NCI-H774 (cell line): ENCODE results near the gene PPM1F.

Source experiments
- DNase-seq: peaks from one replicate; lab custom pipeline; 2025; lab: John Stamatoyannopoulos, UW

Gene PPM1F, protein sequence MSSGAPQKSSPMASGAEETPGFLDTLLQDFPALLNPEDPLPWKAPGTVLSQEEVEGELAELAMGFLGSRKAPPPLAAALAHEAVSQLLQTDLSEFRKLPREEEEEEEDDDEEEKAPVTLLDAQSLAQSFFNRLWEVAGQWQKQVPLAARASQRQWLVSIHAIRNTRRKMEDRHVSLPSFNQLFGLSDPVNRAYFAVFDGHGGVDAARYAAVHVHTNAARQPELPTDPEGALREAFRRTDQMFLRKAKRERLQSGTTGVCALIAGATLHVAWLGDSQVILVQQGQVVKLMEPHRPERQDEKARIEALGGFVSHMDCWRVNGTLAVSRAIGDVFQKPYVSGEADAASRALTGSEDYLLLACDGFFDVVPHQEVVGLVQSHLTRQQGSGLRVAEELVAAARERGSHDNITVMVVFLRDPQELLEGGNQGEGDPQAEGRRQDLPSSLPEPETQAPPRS

DNA sequence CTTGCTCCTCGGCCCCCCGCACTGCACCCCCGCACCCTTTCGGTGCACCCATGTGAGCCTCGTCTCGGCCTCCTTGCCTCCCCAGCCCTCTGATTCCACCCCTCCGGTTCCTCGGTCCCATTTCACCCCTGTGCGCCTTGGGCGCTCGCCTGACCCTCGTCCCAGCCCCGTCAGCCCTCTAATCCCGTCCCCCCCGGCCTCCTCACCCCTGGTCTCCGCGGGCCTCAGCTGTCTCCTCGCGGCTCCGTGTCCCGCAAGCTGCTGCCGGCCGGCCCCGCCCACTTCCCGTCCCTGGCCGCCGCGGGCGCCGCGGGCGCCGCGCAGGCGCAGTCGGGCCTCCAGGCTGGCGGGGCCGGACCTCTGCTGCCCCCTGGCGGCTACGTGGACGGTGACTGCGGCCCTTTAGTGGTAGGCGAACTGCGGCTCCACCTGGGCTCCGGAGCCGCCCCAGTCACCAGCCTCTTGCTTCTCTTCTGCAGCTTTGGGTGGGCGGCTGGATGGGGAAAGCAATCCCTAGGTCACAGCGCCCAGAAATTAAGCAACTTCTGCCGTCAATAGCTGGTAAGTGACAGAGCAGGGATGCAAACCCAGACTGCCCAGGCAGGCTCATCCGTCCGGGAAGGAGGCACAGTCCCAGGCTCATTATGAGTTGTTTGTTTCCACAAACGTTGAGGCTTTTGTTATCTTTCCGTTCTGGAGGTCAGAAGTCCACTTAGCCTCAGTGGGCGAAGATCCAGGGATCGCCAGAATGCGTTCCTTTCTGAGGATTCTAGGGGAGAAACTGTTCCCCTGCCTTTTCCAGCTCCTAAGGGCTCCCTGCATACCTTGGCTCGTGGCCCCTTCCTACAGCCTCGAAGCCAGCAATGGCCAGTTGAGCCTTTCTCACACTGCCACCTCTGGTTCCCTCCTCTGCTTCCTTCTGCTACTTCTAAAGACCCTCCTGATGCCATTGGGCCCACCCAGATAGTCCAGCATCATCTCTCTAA lies at the start of gene PPM1F:
Gene PPM1F, minus strand, starts transcription at position 263 of the 986 bp plus-strand sequence. CDS start 6,800 bp downstream, outside the sequence.
- DNase-seq, result peak; percentile 66

DNA sequence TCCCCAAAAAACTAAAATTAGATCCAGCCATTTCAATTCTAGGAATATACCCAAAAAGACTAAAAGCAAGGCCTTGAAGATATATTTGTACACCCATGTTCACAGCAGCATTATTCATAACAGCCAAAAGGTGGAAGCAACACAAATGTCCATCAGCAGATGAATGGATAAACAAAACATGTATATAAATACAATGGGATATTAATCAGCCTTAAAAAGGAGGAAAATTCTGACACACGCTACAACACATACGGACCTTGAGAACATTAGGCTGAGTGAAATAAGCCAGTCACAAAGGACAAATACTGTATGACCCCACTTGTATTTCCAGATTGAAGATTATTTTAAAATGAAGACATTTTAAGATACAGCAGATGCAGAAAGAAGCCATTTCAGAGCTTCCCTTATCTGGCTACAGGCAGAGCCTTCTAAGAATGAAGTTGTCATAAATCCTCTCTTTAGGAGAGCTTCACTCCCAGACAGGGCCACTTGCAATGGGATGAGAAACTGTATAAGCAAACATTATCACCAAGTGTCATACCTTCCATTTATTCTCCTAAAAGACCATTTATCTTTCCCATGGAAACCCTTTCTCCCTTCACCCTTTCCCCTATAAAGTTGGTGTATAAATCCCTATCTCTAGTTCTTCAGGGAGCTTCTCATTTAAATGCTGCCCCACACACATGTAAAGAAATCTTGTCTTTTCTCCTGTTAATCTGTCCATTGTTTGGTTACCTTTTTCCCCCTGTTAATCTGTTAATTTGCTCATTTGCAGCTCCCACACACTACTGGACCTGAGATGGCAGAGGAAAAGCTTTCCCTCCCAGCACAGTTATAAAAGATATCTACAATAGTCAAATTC lies 49.2 kb upstream of the PPM1F start:
- no peak for DNase-seq

DNA sequence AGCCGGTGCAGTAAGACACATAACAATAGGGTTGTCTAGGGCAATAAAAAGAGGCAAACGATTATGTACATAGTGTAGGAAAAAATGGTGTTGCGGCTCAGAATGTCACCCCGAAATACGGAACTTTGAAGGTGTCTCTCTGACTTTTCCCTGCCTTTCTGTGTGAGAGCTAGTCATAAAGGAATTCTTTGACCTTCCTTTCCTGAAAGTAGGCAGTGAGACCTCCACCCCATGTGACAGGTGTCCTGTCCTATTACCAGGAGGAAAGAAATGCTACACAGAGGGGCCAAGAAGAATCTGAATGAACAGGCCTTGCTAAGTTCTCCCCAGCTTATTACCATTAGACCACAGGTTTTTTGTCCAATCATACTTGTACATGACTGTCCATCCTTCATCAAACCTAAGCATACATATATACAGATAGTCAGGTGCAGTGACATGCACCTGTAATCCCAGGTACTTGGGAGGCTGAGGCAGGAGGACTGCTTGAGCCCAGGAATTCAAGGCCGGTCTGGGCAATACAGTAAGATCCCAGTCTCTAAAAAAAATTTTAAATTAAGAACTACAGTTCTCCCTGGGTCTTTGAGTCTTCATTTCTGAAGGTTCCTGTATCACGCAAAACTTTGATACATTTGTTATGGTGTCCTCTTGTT lies 46.1 kb upstream of the PPM1F start:
- no peak for DNase-seq

DNA sequence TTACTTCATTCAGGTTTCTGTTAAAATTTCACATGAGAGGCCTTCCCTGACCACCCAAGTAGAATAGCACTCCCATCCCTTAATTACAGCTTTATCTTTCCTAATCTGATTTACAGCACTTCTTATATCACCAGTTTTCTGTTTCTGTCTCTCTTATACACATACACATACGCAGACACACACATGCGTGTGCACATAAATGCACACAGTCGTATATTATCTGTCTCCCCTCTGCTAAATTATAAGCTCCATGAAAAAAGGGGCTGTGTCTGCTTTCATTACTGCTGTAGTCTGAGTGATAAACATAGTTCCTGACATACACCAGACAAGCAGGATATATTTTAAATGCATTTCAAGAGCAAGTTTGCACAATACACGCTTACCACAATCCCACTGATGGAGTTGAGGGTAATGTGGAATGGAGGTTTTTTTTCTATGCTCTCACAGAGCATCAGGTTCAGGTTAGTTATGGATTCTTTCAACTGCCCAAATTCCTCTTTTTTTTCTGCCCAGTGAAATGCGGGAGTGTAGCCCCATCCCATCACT lies 43.6 kb upstream of the PPM1F start:
- no peak for DNase-seq

DNA sequence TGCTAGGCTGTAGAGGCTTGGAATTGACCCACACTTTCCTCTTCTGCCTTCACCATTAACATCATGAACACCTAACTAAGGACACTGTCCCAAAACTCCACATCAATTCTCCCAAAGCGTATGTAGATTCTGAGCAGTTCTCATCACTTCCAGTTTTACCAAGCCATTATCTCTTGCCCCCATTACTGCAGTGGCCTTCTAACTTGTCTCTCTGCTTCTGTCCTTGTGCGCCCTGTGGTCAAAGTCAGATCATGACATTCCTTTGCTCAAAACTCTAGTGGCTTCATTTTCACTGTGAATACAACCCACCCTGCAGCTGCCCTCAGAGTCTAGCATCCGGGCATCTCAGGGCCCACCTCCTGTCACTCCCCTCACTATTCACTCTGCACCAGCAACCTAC lies 43.0 kb upstream of the PPM1F start:
- DNase-seq, result no peak

DNA sequence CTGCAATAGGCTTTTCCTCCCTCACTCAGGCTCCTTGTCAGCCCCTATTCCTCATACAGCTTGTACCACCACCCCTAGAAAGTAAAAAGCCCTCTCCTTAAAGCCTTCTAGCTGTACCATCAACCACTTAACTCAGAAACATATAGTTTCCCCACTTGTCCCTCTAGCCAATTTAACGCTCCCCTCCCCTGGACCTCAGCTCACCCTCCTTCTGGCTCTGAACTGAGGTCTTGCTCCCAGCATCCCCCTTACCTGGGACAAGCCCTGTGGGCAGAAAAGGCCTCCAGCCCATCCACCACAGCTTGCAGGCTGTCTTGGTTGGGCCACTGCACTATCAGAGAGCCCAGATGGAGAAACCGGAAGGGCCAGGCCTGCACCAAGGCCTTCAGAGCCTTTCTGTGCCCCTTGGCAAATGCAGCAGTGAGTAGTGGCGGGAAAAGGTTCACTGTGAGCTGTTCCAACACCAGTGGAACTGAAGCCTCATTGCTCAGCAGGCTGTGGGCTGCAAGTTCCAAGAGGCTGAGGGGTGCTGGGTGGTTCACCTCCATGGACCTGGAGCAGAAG lies 42.3 kb upstream of the PPM1F start:
- DNase-seq, result no peak

DNA sequence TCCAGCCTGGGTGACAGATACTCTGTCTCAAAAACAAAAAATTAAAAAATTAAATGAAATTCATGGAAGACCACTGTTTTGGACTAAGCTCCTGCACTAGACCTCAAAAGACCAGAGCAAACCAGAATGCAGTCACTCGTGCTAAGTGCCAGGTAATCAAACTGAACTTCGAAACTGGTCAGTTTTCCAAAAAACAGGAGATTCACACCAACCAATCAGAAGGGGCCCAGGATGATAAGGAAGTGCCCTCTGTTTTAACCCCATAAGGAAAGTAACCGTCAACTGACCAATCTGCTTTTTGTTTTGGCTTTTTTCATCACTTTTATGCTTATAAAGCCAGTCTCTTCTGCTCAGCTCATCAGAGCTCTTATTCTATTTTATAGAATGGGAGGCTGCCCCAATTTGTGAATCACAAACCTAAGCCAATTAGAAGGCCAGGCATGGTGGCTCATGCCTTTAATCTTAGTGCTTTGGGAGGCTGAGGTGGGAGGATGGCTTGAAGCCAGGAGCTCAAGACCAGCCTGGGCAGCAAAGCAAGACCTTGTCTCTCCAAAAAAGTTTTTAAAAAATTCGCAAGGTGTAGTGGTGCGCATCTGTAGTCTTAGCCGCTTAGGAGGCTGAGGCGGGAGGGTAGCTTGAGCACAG lies 40.1 kb upstream of the PPM1F start:
- no peak for DNase-seq

DNA sequence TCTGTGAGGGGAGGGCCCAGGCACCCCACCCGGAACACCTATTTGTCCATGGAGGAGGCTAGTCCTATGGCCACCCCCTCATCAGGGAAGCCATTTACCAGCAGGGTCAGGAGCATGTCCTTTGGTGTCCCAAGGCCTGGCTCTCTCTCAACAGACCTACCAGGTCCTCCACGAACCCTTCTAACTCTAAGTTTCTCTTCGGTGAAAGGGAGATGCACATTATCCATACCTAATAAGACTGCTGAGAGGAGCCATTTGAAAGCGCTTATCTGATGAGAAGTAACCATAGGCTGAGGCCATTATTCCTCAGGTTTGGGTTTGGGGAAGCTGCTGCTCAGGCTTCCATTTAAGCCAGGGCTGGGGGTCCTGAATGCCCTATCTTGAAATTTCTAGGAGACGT lies 39.1 kb upstream of the PPM1F start:
- DNase-seq, result no peak

DNA sequence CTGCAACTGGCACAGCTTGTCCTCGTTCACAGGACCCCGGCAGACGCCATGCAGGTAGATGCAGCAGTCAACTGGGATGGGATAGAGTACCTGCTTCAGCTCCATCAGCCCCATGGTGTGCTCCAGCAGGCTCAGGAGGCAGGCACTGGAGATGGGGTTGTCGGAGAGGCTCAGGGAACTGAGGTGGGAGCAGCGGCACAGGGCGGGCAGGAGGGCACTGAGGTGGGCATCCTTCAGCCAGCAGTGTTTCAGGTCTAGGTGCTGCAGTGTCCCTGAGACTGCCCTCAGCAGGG lies 38.6 kb upstream of the PPM1F start:
- DNase-seq, result no peak

DNA sequence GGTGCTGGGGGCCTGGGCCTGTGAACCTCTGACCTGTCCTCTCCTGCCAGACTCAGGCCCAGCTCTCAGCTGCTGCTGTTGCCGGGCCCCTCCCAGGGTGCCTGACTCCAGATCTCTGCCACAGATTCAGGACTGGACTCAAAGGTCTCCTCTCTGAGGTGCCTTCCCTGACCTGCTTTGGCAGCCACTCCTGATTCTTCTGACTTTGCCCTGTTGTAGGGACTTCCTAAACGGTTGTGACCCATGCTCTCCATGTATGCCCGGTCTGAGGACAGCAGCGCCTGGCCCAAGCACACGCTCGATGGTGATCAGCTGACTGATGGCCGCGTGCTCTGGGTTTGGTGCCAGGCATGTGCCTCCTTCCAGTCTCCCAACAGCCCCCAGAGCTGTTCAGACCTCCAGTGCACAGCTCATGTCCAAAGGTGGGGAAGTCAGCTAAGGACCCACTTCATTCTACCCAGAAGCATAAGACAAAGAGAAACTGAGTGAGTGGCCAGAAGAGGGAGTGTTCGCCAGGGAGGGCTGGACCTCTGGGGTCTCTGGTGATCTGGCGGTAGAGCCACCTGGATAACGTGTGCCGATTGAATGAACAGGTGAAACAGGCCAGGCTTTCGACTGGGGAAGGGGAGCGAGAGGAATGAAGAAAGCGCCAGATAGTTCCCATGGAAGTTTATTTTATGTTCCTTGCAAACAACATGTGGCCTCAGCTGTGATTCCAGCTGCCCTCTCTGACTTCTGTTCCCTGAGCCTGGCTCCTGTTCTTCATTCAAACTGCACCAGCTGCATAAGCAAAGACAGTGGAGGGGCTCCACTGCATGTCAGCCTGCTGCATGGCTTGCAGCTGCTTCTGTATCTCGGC lies 38.0 kb upstream of the PPM1F start:
- no peak for DNase-seq

DNA sequence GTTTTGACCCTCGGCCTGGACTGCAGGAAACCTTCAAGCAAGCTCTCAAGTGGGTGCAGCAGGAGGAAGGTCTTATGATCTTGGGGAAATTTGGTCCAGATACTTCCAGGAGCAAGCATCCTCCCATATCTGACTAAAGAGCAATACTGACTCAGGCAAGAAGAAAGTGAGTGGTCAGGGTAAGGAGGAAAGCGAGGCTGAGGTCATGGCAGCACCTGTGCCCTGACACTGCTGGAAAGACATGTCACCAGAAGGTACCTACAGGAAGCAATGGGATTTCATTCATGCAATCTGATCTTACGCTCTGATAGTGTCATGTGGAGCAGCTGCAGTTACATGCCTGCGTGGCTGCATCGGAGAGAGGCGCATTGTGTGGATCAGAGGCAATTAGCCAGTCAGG lies 36.4 kb upstream of the PPM1F start:
- no peak for DNase-seq

DNA sequence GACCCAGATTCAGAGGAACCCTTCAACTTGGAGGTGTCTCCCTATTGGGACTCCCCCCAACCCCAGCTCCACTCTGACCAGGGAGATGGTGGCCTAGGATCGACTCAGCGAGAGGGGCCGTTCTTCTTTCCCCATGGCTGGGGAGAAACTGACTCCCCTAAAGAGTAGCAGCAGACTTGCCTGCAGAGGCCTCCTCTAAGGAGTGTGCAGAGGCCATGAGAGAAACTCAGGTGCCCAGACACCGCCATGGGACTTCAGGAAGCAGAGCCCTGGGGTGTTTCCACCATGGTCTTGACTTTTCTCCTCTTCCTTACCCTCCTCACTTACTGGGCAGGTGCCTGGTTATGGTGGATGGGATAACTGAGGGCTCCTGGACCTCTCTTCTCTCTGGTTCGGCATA lies 32.6 kb upstream of the PPM1F start:
- DNase-seq, result no peak

DNA sequence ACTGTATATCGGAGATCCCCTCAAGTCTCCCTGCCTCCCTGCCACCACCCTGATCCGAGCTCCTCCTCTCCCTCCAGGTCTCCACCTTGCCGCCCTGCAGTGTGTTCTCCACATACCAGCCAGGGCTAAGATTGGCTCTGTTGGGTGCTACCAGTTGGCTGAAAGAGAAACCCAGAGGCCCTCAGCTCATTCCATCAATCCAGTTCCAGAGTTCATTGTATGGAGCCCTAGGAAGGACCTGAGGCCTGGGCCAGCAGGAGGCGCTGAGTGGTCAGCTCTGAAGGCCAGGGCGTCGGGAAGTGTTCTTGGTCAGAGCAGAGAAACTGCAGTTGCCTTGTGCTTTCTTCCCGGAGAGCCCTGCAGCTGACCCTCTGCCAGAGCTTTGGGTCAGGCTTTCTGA lies 32.1 kb upstream of the PPM1F start:
- no peak for DNase-seq

DNA sequence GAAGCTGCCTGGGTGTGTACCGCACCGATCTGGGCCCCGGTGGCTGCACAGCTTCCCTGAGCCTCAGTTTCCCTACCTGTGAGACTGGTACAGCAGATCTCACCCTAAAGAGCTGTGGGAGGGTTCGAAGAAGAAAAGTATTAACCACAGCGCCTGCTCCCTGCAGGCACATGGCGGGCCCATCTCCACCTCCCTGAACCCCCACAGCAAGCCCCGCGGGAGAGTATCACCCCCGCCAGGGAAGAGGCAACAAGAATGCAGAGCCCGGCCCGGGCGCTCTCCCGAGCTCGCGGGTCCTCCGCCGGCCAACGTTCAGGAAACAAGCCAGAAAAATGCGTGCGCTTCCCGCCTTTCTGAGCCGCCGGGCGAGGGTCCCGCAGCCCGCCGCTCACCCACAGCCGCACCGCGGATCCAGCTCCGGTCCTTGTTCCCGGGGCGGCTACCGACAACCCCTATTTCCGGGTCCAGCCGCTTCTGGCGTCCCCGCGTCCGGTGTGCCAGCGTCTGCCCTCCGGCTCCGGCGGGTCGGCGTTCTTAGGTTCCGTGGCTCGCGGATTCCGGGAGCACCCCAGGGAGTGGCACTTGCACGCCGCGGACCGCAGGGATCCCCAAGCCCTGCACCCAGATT lies 29.8 kb upstream of the PPM1F start, which contains the start of gene TOP3B:
Gene TOP3B, minus strand, starts transcription at position 450 of the 628 bp plus-strand sequence. CDS start 7,078 bp downstream, outside the sequence.
- DNase-seq, result peak; percentile 68

DNA sequence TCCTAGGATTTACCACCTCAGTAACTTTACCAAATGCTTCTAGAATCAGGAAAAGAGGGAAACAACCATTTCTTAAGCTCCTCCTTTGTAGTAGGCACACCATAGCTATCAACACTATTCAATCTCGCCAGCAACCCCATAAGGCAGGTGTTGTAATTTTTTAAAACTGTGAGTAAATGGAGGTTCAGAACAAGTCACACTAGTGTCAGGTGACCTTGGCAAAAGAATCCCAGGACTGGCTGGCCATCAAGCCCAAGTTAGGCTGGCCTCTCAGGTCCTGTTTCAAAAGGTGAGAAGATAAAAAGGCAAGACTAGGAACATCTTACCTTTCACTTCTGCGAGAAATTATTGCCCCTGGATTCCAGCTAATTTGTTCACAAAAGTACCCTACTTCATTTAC lies 29.2 kb upstream of the PPM1F start:
- DNase-seq, result no peak

DNA sequence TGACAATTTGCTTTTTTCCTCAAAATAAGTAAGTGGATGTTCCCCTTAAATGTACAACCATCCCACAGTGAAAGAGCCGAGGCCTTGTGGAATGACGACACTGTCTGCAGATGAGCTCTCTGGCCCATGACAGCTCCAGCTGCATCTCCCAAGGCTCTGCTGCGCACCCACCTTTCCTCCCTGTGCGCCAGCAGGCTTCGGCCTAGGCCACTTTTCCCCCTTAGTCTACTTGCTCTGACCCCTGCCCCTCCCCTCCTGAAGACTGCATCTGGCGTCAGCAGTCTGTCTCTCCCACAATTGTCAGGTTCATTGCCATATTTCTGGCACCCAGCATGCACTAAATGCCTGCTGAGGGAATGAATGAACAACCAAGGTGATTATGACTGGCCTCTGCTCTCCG lies 27.9 kb upstream of the PPM1F start:
- DNase-seq, result no peak

DNA sequence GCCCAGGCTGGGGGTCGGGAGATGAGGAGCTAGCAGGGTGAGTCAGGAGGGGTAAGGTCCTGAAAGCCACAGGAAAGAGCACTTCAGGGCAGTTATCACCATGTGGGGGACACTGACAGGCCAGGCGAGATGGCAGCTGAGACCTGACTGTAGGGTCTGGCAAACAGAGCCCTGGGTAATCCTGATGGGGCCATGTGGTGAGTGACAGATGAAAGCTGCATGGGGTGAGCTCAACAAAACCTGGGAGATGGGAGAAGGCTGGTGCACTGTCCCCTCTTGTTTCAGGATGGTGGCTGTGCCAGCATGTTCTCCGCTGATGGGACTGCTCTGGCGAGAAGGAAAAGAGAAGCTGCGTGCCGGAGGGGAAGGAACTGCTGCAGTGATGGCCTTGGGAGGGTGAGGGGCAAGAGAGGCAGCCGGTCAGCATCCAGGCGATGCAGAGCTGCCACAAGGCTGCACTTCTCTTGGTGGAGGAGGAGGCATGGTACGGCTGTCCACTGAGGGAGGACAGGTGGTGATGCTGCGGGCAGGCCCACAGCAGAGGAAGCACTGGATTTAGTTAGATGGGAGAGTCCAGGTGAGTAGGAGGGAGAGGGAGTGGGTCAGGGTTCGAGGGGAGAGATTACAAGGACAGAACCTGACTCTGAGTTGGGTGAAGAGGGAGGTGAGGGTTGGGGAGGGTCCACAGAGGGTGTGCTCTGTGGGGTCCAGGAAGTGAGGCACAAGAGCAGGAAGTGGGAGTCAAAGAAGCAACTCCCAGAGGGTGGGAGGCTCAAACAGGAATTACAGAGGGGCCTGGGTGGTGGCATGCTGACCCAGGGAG lies 26.1 kb upstream of the PPM1F start:
- DNase-seq, result no peak

DNA sequence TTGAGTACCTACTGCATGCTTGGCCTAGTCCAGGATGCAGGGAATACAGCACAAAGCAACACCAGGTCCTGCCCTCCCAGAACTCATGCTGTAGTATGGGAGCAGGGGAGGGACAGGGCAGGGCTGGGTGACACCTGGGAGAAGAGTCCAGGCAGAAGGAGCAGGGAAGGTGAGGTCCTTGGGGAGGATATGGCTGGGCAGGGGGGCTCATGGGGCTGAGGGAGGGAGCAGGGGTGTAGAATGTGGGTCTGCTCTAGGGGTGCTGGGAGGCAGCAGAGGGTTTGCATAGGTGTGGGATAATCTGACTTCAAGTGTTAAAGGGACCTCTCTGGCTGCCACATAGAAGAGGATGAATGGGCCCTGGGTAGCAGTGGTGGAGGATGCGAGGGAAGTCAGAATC lies 25.2 kb upstream of the PPM1F start:
- no peak for DNase-seq
